22Rv1 (cell line): Measurements from ENCODE around the gene CNTN5.

Experiments used
- H3K27ac ChIP-seq: fragments of 450-650 bp; 2 replicates; pipeline ENCODE4 v1.5.1; 2017
- ZFX ChIP-seq: fragments of 450-650 bp; IDR thresholded peaks from 2 replicates; pipeline ENCODE4 v1.6.1; 2017; ENCODE audit warnings: antibody characterized with exemption, borderline replicate concordance
- TF ChIP-seq, protein P1 (sequence below): fragments of 450-650 bp; IDR thresholded peaks from 2 replicates; pipeline ENCODE4 v1.5.1; 2017; ENCODE audit warnings: mild to moderate bottlenecking

CNTN5 gene

DNA sequence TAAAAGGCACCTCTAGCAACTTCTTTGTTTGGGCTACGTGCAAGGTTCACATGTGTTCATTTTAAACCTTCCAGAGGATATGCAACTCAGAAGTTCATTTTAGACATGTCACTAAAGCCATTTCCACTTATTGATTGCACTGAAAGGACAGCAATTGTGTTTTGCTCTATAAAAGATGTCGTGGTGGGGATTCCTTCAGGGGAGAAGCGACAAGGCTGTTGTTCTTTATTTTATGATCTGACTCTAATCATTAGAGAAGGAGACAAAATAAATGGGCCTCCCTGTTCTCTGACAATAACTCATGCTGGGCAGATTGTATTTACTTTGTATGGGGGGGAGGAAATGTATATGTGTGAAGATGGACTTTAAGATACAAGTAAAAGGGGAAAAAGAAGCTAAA lies 1296.2 kb downstream of the CNTN5 start:
- no peak overlapping the region for H3K27ac ChIP-seq
- TF ChIP-seq, protein P1, sequence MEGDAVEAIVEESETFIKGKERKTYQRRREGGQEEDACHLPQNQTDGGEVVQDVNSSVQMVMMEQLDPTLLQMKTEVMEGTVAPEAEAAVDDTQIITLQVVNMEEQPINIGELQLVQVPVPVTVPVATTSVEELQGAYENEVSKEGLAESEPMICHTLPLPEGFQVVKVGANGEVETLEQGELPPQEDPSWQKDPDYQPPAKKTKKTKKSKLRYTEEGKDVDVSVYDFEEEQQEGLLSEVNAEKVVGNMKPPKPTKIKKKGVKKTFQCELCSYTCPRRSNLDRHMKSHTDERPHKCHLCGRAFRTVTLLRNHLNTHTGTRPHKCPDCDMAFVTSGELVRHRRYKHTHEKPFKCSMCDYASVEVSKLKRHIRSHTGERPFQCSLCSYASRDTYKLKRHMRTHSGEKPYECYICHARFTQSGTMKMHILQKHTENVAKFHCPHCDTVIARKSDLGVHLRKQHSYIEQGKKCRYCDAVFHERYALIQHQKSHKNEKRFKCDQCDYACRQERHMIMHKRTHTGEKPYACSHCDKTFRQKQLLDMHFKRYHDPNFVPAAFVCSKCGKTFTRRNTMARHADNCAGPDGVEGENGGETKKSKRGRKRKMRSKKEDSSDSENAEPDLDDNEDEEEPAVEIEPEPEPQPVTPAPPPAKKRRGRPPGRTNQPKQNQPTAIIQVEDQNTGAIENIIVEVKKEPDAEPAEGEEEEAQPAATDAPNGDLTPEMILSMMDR, result no peak
- no peak for TF ChIP-seq ZFX

DNA sequence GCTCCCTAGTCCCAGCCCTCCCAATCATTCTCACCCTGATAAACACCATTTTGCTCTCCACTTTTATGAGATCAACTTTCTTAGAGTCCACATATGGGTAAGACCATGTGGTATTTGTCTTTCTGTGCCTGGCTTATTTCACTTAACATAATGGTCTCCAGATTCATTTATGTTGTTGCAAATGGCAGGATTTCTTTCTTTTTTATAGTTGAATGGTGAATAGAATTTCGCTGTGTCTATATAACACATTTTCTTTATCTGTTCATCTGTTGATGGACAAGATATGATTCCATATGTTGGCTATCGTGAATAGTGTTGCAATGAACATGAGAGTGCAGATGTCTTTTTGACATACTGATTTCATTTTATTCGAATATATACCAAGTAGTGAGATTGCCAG lies 1298.9 kb downstream of the CNTN5 start:
- TF ChIP-seq ZFX, result no peak
- TF ChIP-seq, protein P1, result no peak
- H3K27ac ChIP-seq, result no peak overlapping the region

DNA sequence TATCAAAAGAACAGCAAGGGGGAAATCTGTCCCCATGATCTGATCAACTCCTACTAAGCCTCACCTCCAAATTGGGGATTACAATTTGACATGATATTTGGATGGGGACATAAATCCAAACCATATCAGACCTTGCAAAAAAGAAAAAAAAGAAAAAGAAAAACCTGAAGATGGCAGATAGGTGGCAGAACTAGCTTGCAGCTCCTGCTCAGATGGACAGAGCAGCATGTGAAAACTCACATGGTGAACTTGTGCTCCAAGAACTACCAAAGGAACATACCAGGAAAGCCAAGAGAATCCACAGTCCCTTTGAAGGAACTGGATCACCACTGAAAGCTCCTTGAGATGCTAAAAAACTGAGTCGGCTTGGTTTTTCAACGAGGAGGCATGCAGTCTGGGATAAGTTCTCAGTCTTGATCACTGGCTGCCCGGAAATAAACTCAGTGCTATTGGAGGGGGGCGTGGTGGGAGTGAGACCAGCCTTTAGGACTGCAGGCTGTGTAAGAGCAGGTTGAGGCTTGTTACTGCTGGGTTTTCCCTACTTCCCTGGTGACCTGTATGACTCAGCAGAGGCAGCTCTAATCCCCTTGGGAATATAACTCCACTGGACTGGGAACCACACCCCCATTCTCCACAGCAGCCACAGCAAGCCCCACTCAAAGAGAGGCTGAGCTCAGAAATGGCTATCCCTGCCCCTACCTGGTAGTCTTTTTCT lies 1308.0 kb downstream of the CNTN5 start:
- TF ChIP-seq, protein P1, result no peak
- no peak for TF ChIP-seq ZFX
- no peak overlapping the region for H3K27ac ChIP-seq

DNA sequence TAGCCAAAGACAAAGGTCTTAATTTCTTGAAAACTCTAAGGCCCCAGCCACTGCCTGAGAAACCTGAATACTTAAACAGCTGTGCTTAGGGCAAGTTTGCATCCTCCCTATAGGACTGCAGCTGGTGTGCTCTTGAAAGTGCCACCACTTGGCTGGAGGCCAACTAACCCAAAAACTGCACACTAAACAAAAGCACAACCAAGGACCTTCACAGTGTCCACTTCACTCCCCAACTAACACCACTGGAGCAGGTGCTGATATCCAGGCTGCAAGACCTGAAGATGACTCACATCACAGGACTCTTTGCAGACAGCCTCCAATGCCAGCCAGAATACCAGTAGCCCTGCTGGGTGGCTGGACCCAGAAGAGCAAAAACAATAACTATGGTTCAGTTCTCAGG lies 1308.6 kb downstream of the CNTN5 start:
- no peak overlapping the region for H3K27ac ChIP-seq
- TF ChIP-seq, protein P1, result no peak
- no peak for TF ChIP-seq ZFX

DNA sequence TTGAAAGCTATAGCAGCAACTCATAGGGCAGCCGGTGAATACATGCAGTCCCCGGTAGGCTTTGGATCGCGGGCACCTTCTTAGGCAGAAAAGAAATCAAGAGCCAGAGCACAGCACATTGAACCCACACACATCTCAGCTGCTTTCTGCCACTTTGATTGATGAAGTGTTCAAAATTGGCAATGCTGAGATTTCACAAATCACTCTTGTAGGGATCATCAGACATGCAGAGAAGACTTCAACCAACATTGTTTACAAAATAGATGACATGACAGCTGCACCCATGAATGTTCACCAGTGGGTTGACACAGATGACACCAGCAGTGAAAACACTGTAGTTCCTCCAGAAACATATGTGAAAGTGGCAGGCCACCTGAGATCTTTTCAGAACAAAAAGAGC lies 1316.1 kb downstream of the CNTN5 start:
- no peak for TF ChIP-seq ZFX
- TF ChIP-seq, protein P1, result no peak
- H3K27ac ChIP-seq, result no peak overlapping the region

DNA sequence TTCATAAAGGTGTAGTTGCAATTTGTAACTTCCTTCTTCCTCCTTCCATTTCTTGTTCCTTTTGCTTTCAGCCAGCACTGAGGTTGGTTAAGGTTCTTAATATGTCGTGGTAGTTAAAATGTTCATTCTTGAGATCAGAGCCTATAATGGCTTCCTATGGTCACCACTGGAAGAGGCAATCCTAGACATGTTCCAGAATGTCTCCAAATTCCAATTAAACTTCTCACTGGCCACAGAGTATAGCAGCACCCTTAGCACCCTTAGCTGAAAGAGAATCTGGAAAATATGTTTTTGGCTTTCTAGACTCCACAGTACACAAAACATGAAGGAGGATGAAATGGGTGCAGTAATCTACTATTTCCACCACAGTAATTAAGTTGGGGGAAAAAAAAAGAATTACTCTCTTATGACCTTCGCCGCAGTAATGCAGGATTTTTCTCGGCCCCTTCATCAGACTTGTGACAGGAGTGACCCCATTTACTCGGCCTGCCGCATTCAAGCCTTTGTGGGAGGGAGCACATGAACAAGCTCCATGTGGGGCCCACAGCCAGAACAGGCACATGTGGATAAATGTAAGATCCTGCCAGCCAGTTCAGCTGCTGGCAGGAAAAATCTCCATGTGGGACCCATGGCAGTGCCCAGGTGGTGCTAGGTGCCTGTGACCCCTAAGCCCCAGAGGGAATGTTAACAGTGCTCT lies 1317.5 kb downstream of the CNTN5 start:
- no peak overlapping the region for H3K27ac ChIP-seq
- TF ChIP-seq ZFX, result no peak

DNA sequence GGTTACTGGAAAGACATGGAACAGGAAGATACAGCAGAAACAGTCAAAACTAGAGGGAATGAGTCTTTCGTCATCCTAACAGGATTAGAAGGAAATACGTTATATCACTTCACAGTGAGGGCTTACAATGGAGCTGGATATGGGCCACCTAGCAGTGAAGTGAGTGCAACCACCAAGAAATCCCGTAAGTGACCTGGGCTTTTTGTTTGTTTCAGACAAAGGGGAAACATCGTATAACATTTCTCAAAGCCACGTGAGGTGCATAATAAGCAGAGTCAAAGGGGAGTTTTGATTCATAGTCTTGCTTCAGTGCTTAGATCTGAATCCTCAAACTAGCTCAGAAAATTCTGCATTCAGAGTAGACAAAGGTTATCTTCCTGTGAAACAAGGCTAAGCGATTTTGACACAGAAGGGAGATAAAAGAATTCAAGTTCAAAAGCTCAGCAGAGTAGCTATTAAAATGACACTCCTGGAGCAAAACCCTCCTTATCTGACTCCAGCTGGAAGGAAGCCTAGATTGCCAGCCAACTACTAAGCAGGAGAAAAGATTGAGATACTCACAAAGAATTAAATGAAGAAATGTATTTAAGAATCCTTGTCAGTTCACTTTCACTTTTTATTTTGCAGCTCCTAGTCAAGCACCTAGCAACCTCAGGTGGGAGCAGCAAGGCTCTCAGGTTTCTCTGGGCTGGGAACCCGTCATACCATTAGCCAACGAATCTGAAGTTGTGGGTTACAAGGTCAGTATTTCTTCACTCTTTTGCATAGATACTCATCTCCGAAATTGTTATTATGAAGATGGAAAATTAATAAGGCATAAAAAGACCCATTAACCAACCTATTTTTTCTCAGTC lies 1319.9 kb downstream of the CNTN5 start:
- H3K27ac ChIP-seq, result no peak overlapping the region
- no peak for TF ChIP-seq ZFX
- TF ChIP-seq, protein P1, result no peak
